ENCODE measurements around the gene TRIO. TPM values are rescaled to one million over a fixed set of nuclear protein-coding genes. Genes with fewer than 3 reads are reported as not detected.
A peak's percentile ranks its signal among the peaks of the same experiment; 100 is the strongest.

TRIO gene
- total RNA-seq, 1 donor from 2014 or later = 200 TPM

- Mint-ChIP-seq H3K27ac (ENCODE audit: unreplicated experiment) (no peak overlapping the region), H3K36me3 (ENCODE audit: low read depth) (no peaks in the 10 kb centered on the region), H3K4me1 (ENCODE audit: low read depth) (peaks cover 37% of the 10 kb centered on the region), H3K27me3 (ENCODE audit: low read depth) (no peaks in the 10 kb centered on the region), H3K9me3 (ENCODE audit: low read depth) (no peaks in the 10 kb centered on the region), H3K4me3 (ENCODE audit: unreplicated experiment) (no peak overlapping the region)
- no peak for TF ChIP-seq CTCF (IDR thresholded peaks at IDR 0.05)
- no peak for DNase-seq (ENCODE audit: low spot score)
These were observed 10.1 kb downstream of the TRIO start for GRCh38 chr5:14153071-14153864.

GRCh38 chr5:14153932-14154731 lies 11.0 kb downstream of the TRIO start:
- no peak overlapping the region for H3K27ac Mint-ChIP-seq (ENCODE audit: unreplicated experiment)
- H3K36me3 Mint-ChIP-seq (ENCODE audit: low read depth) = no peaks in the 10 kb centered on the region

GRCh38 chr5:14155075-14155474 lies 11.9 kb downstream of the TRIO start:
- Mint-ChIP-seq H3K4me1 (ENCODE audit: low read depth) (peaks cover 31% of the 10 kb centered on the region), H3K9me3 (ENCODE audit: low read depth) (no peaks in the 10 kb centered on the region), H3K4me3 (ENCODE audit: unreplicated experiment) (no peak overlapping the region), H3K36me3 (ENCODE audit: low read depth) (no peaks in the 10 kb centered on the region), H3K27me3 (ENCODE audit: low read depth) (no peaks in the 10 kb centered on the region), H3K27ac (ENCODE audit: unreplicated experiment) (no peak overlapping the region)
- TF ChIP-seq CTCF (IDR thresholded peaks at IDR 0.05) = no peak
- DNase-seq (ENCODE audit: low spot score) = no peak

More at GRCh38 chr5:14153932-14154731, 11.0 kb downstream of the TRIO start:
- peaks cover 31% of the 10 kb centered on the region for H3K4me1 Mint-ChIP-seq (ENCODE audit: low read depth)
- TF ChIP-seq CTCF (IDR thresholded peaks at IDR 0.05) = no peak
- DNase-seq (ENCODE audit: low spot score) = no peak
- no peaks in the 10 kb centered on the region for H3K27me3 Mint-ChIP-seq (ENCODE audit: low read depth)
- peak overlapping the region; percentile 60 for H3K4me3 Mint-ChIP-seq (ENCODE audit: unreplicated experiment)
- H3K9me3 Mint-ChIP-seq (ENCODE audit: low read depth) = no peaks in the 10 kb centered on the region

GRCh38 chr5:14155739-14156138 lies 12.6 kb downstream of the TRIO start:
- Mint-ChIP-seq H3K4me3 (ENCODE audit: unreplicated experiment) (no peak overlapping the region), H3K4me1 (ENCODE audit: low read depth) (peaks cover 31% of the 10 kb centered on the region), H3K27me3 (ENCODE audit: low read depth) (no peaks in the 10 kb centered on the region), H3K9me3 (ENCODE audit: low read depth) (no peaks in the 10 kb centered on the region), H3K36me3 (ENCODE audit: low read depth) (no peaks in the 10 kb centered on the region), H3K27ac (ENCODE audit: unreplicated experiment) (no peak overlapping the region)
- no peak for TF ChIP-seq CTCF (IDR thresholded peaks at IDR 0.05)
- no peak for DNase-seq (ENCODE audit: low spot score)

- peaks cover 31% of the 10 kb centered on the region for H3K4me1 Mint-ChIP-seq (ENCODE audit: low read depth)
- no peak overlapping the region for H3K27ac Mint-ChIP-seq (ENCODE audit: unreplicated experiment)
- no peaks in the 10 kb centered on the region for H3K36me3 Mint-ChIP-seq (ENCODE audit: low read depth)
- no peak for TF ChIP-seq CTCF (IDR thresholded peaks at IDR 0.05)
- H3K4me3 Mint-ChIP-seq (ENCODE audit: unreplicated experiment) = no peak overlapping the region
- no peaks in the 10 kb centered on the region for H3K27me3 Mint-ChIP-seq (ENCODE audit: low read depth)
- H3K9me3 Mint-ChIP-seq (ENCODE audit: low read depth) = no peaks in the 10 kb centered on the region
- no peak for DNase-seq (ENCODE audit: low spot score)
These were observed 13.1 kb downstream of the TRIO start for GRCh38 chr5:14156290-14156649.

All from chondrocyte (in vitro differentiated cells).